KOPT-K1 (cell line): Measurements from ENCODE around the gene SKOR1.

Source experiments
- H3K27ac ChIP-seq: fragments of 200-600 bp; sonication (generic); 2 replicates; pipeline ENCODE4 v1.5.1; 2016; ENCODE audit warnings: antibody characterized with exemption, mild to moderate bottlenecking, low read depth, low read length; ENCODE audit not compliant: poor library complexity, severe bottlenecking
- H3K36me3 ChIP-seq: fragments of 200-600 bp; sonication (generic); 2 replicates; pipeline ENCODE4 v1.5.1; 2017; ENCODE audit warnings: antibody characterized with exemption, mild to moderate bottlenecking, low read length, moderate library complexity; ENCODE audit not compliant: insufficient read depth
- H3K9me3 ChIP-seq: fragments of 200-600 bp; sonication (generic); 2 replicates; pipeline ENCODE4 v1.5.1; 2017; ENCODE audit warnings: antibody characterized with exemption, low read length, mild to moderate bottlenecking; ENCODE audit not compliant: insufficient read depth, poor library complexity, severe bottlenecking

The SKOR1 gene

DNA sequence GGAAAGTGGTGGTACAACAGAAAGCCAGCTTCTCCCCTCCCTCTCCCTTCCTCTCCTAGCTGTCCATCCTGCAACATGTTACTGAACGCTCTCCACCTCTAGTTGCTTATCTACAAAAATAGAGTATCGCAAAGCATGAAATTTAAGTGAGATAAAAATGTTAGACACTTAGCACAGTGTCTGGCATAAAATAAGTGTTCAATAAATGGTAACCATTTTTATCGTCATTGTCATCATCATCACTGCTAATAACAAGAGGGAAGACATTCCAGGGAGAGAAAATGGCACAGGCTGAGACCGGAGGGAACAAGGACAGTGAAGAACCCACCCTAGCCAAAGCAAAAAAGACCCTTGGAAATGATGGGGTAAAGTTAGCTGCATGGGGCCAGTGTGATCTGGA lies 38.7 kb upstream of the SKOR1 start:
- H3K36me3 ChIP-seq: no peaks in the 10 kb centered on the region
- H3K27ac ChIP-seq: no peak overlapping the region
- H3K9me3 ChIP-seq: no peaks in the 10 kb centered on the region

DNA sequence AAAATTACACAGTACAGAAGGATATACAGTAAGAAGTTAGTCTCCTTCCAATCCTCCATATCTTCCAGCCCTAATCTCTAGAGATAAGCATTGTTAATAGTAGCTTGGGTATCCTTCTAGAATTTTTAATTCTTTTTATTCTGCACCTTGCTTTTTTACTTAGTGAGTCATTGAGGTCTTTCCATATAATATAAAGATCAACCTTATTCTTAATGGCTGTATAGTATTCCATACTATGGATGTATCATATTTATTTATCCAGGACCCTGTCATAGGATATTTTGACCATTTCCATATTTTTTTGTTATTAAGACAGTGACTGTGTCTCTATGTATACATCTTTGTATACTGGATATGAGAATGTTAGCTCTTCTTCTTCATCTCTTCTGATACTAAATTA lies 36.3 kb upstream of the SKOR1 start:
- Histone ChIP-seq H3K27ac (no peak overlapping the region), H3K9me3 (no peaks in the 10 kb centered on the region), H3K36me3 (no peaks in the 10 kb centered on the region)

DNA sequence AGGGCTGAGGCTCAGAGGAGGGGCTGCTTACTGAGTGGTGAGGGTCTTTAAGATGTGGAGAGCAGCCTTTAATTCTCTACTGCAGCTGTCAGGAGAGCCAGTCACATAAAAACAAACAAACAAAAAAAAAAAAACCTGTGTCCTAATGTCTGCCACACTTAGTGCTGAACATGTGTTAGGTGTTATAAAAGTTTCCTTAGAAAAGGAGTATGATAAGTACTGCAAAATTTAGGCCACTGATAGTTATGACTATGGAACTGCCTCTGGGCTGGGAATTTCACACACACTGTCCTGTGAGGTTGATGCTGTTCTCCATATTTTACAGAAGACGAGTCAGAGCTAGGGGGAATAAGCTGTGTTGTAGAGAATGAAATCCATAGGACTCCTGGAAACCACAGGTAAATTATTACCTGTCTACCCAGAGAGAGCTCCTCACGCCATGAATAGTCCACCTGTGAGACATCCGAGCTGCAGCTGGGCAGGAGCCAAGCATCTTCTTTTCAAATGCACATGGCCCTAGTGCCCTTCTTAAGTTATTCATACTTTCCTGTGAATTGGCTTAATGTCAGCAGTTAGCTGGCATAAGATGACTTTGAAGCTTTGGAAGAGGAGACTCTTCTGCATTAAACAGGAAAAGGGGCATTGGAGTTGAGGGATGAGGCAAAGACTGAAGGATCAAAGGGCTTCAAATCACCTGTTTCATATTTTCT lies 34.5 kb upstream of the SKOR1 start:
- Histone ChIP-seq H3K9me3 (peaks cover 13% of the 10 kb centered on the region), H3K27ac (no peak overlapping the region), H3K36me3 (peaks cover 4% of the 10 kb centered on the region; the same call in 1 of the 2 replicates)

DNA sequence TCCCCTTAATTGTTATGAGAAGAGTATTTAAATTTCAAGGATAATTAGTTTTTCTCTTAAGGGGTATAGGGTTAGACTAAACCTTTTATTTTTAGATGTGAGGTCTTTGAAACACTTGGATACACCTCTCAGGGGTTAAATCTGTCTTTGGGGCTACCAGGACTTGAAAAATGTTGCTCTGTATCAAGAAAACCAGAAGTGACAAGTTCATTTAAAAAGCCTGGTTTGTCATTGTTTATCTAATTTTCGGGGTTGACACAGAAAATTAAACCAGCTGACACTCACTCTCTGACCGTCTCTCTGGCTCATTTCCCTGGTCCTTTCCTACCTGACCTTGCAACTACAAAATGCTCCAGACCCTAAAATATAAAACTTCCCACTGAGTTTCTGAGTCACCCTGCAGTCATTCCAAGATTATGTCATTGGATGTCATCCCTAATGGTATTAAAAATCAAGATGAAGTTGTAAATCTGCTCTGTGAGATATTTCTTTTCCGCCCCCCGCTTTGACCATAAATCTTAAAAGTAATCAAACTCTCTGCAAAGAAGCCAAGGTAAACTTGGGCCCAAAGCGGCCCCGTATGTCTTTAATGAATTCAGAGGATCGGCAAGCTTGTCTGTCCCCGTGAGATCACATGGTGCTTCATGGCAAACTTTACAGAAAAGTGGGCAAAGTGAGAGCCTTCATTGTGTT lies 32.9 kb upstream of the SKOR1 start:
- peaks cover 13% of the 10 kb centered on the region for H3K9me3 ChIP-seq
- no peak overlapping the region for H3K27ac ChIP-seq
- H3K36me3 ChIP-seq: peaks cover 4% of the 10 kb centered on the region; the same call in 1 of the 2 replicates

DNA sequence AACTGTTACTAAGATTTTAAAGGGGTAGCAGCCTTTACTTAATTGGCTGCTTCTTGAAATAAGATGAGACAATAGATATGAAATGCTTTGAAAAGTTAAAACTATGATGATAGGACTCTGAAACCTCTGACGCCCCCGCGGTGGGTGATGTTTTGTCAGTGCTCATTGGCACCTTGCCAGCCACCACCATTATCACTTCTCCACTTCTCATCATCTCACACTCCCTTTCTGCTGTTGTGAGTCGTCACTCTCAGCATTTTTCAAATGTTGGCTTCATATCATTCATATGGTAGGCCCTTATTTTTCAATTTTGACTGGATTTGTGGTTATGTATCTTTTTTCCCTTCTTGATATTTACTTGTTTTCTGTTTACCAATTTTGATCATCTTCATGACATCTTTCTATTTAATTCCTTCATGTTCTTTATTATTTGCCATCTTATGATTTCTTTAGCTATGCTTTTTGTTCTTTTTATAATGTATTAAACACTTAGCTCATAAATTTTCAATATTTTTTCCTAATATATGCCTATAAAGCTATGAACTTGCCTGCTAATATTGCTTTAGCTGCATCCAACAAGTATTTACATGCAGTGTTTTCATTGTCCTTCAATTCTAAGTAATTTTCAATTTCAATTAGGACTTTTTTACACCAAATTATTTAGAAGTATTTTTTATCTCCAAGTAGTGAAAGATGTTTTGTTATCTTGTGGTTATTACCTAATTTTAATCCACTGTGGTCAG lies 30.3 kb upstream of the SKOR1 start:
- Histone ChIP-seq H3K27ac (no peak overlapping the region), H3K36me3 (peaks cover 4% of the 10 kb centered on the region; the same call in 1 of the 2 replicates), H3K9me3 (peaks cover 13% of the 10 kb centered on the region)

DNA sequence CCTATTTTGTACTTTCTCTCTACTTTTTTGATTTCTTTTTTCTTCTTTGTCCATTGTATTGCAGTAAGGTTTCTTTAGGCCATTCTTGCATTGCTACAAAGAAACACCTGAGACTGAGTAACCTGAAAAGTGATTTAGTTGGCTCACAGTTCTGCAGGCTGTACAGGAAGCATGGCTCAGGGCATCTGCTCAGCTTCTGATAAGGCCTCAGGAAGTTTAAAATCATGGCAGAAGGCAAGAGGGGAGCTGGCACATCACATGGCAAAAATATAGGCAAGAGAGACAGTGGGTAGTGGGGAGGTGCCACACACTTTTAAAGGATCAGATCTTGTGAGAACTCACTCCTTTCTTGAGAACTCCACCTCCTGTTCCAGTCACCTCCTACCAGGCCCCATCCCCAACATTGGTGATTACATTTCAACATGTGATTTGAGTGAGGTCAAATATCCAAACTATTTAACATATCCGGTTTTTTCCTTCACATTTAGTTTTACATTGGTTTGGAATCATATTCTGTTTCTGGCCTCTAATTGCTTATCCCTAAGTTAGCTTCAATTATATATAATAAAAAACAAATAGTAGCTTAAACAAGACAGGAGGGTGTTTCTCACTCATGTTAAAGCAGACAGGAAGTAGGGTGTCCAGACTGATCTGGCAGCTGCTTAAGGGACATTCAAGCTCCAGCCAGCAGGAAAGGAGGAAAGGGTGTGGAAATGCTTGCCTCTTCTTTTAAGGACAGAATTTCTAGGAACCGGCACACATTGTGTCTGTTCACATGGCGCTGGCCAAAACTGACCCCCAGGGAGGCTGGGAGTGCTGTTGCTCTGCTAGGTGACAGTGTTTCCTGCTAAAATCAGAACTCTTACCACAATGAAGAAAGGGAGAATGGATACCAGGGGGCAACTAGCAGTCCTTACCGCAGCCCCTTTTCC lies 28.8 kb upstream of the SKOR1 start:
- peaks cover 13% of the 10 kb centered on the region for H3K9me3 ChIP-seq
- no peak overlapping the region for H3K27ac ChIP-seq

DNA sequence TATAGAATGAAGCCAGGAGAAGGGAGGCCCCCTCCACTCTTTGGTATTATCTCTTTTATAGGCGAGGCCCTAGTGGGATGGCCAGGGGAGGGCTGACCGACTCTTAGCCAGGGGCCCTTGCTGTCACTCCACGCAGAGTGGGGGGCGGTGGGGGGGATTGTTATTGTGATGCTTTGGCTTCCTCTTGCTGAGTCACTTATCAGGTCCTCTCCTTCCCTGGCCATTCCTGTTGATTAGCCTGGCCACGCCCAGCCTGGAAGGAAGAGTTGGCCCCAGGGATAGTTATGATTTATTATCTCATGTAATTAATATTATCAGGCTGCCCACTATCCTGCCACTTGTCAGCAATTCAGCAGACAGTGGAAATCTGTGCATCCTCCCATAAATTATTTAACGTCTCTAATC lies 25.5 kb upstream of the SKOR1 start:
- H3K9me3 ChIP-seq: peaks cover 9% of the 10 kb centered on the region

More for the DNA sequence above, 28.8 kb upstream of the SKOR1 start:
- H3K36me3 ChIP-seq: peaks cover 4% of the 10 kb centered on the region; the same call in 1 of the 2 replicates

DNA sequence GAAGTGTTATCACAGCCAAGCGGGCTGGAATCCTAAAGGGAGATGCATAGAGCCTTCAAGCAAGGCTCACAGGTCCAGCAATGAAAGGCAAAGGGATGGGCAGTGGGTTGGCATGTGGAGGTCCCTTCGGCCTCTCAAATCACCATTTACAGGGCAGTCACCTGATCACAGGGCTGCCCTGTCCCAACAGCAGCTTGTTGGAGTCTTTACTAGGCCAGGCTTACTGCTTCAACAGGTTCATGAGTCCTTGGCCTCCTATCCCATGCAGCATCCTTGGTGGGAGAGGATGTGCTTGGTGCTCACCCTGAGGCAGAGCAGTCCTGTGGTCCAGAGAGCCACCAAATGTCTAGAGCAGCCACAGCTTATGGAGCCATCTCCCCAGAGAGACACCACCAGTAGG lies 24.2 kb upstream of the SKOR1 start:
- no peaks in the 10 kb centered on the region for H3K36me3 ChIP-seq
- no peak overlapping the region for H3K27ac ChIP-seq
- no peaks in the 10 kb centered on the region for H3K9me3 ChIP-seq

More for the DNA sequence above, 25.5 kb upstream of the SKOR1 start:
- H3K36me3 ChIP-seq: peaks cover 4% of the 10 kb centered on the region; the same call in 1 of the 2 replicates
- no peak overlapping the region for H3K27ac ChIP-seq

DNA sequence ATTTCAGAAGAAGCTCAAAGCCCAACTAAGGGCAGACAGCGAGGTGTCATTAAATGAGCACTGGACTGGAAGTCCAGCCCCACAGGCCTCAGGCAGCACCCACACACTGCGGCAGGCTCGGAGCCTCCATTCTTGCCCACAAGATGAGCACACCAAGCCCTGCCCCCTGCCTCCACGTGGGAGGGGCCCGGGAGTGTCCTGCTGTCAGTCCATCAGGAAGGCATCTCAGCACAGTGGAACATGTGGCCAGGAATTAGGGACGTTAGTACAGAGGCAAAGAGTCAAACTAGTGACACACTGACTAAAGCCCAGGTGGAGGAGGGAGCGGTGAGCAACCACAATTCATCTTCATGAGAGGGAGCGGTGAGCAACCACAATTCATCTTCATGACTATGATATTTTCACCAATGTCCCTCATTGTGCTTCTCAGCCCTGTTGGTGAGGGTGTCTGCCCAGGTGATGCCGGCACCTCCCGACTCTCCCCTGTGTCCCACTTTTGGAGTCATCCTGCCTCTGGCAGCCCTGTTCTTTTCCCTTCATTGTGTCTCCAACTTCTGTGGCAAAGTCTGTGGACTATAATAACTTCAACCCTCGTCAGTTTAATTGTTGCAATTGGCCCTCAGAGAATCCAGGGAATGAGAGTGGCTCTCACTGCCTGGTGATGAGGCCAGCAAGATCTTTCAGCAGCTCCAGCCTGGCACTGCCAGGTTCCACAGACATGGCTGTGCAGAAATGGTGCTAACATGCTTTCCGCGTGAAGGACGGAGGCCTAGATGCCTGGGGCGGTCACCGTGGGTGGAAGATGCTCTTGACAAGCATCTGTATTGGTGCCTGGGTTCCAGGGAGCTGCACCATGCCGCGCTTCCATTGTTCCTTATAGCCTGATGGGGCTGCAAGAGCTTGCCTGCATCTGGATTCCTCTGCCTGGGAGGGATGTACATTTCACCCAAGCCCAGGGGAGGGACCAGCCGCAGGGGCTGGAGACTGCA lies 23.1 kb upstream of the SKOR1 start:
- H3K36me3 ChIP-seq: peaks cover 5% of the 10 kb centered on the region; the same call in 1 of the 2 replicates
- H3K9me3 ChIP-seq: no peaks in the 10 kb centered on the region
- H3K27ac ChIP-seq: no peak overlapping the region

DNA sequence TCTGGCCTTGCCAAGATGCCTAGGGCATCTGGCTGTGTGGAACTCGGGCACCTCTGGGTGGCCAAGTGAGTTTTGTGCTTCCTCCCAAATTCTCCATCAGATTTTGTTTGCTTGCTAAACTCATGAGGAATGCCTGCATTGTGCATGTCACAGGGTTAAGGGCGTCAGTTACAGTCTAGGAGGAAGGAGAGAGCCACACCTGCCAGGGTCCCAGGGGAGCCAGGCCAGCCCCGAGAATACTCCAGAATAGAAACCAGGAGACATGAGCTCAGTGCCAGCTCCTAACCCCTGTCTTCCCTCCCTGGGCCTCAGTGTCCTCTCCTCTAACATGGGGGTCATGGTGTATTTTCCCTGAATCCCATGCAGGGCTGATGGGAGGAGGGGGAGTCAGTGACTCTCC lies 22.0 kb upstream of the SKOR1 start:
- Histone ChIP-seq H3K27ac (no peak overlapping the region), H3K36me3 (peaks cover 5% of the 10 kb centered on the region; the same call in 1 of the 2 replicates), H3K9me3 (no peaks in the 10 kb centered on the region)

DNA sequence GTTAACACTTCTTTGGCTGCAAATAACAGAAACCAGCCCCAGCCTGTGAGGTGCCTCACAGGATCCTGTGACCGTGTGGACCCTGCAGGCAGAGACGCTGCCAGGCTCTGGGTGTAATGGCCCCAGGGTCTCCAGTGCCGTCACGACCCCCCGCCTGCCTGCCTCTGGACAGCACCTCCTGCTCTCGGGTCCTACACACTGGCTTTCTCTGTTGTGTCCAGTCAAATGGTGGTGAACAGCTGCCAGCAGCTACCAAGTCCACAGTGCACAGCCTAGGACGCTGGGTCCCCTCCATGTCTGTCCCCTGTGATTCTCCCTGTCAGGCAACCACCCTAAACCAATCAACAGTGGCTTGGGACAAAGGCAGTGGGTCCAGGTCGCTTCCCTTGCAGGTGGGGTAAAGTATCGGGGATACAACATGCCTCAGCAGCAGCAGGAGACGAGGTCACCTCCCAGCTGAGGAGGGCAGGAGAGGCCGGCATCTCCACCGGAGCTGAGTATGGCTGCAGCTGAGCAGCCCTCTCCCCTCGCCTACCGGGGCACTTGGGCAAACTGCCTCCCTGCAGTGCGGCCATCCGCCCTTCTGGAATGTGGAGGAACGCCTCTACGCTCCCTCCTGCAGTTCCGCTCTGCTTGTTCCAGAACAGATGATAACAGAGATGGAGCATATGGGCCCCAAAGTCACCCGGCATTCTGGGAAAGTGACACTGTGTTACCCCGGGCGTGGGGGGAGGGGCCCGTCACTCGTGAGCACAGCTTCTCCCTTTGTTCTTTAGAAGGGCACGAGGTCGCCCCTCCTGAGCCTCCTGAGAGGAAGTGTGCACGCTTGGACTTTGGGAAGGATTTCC lies 21.1 kb upstream of the SKOR1 start:
- Histone ChIP-seq H3K36me3 (peaks cover 5% of the 10 kb centered on the region; the same call in 1 of the 2 replicates), H3K27ac (no peak overlapping the region), H3K9me3 (no peaks in the 10 kb centered on the region)

DNA sequence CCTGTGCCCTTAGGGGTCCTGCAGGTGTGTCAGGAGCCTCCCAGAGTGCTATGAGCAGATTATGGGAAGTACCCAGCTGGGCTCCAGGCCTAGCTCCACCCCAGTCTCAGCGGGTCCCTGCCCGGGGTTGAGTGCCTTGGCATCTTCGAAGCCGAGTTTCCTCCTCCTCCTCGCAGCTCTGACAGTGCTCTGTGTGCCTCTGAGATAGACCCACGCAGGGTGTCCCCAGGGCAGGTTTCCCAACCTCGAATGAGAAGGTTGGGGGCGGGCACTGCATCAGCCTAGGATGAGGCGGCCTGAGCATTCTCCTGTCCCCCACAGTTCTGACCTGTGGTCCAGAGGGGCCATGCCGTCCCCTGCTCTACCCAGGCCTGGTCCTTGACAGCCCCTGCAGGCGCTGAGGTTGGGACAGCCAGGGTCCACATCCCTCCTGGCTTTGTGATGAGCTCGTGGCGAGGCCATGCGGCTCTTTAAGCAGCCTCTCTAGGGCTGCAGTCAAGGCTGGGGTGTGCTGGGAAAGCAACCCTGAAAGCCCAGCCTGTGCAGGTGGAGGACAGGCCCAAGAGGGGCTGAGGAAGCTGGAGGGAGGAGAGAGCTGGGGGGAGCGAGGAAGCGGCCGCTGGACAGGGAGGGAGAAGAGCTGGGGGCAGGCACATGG lies 20.2 kb upstream of the SKOR1 start:
- Histone ChIP-seq H3K27ac (no peak overlapping the region), H3K36me3 (peaks cover 5% of the 10 kb centered on the region; the same call in 1 of the 2 replicates), H3K9me3 (no peaks in the 10 kb centered on the region)
